Colonic mucosa (tissue), 4 donors: ENCODE data around the gene ZNF697. TPM values are rescaled to one million over a fixed set of nuclear protein-coding genes. Genes with fewer than 3 reads are reported as not detected.

Experiments
- DNase-seq: peaks from one replicate; pipeline ENCODE4 v3.0.0-alpha.2; 2020
- H3K27ac ChIP-seq: fragments of 200-600 bp; one replicate; pipeline ENCODE4 v1.8.0; 2021
- H3K27me3 ChIP-seq: fragments of 200-600 bp; one replicate; pipeline ENCODE4 v1.8.0; 2021
- H3K36me3 ChIP-seq: fragments of 200-600 bp; one replicate; pipeline ENCODE4 v1.8.0; 2021
- H3K4me1 ChIP-seq: fragments of 200-600 bp; one replicate; pipeline ENCODE4 v1.8.0; 2021; ENCODE audit warnings: mild to moderate bottlenecking
- H3K4me3 ChIP-seq: fragments of 200-600 bp; one replicate; pipeline ENCODE4 v1.8.0; 2021
- H3K9ac ChIP-seq, 2 donors: one replicate each; pipeline ENCODE4 v1.7.0; 2013; ENCODE audit warnings: control low read depth in 2 of 2, low read depth in 2 of 2, low read length in 2 of 2
- H3K9me3 ChIP-seq: fragments of 200-600 bp; one replicate; pipeline ENCODE4 v1.8.0; 2021
- intact Hi-C: fragments of 100-400 bp; cut with DNase I; formaldehyde crosslinking; loops from one replicate; pipeline ENCODE4 v1.14.1; 2022
- total RNA-seq, 2 donors: library from RNA; stranded (reverse); fragmentation: NEBNext Ultra II Directional in 1 of 2; extraction: Animal tissue kit (Norgen Biotek cat#: 25700) in 1 of 2; gene quantifications; one replicate each; pipeline ENCODE4 v1.2.1, GENCODE V29; 2021
- TF ChIP-seq, protein P1 (sequence below): fragments of 200-600 bp; IDR thresholded peaks from one replicate; pipeline ENCODE4 v1.8.0; 2022; ENCODE audit warnings: antibody characterized with exemption, mild to moderate bottlenecking
- donor health status: healthy.
- donor health status: DM: no; HTN: no; CAD: no.
- donor health status: DM: no; HTN: no; CAD: no.

ZNF697 gene
- total RNA-seq, 2 donors from 2014 or later = 2.1 to 3.2 TPM

DNA sequence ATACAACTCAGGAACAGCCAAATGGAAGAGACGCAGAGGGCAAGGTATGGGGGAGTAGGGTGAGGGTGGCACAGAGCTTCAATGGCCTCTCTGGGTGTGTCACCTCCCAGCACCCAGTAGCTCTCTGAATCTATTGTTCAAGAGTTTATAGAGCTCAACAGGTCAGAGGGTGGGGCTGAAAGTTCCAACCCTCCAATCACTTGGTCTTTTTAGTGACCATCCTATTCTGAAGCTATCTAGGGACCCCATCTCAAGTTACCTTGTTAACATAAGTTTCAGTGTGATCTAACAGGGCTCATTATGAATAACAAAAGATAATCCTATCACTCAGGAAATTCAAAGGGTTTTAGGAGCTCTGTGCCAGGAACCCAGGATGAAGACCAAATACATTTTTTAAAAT lies 31.2 kb upstream of the ZNF697 start:
- Histone ChIP-seq H3K27me3 (no peaks in the 10 kb centered on the region), H3K4me3 (no peak overlapping the region), H3K27ac (no peak overlapping the region), H3K9ac (no peak overlapping the region), H3K36me3 (no peaks in the 10 kb centered on the region), H3K4me1 (no peaks in the 10 kb centered on the region), H3K9me3 (no peaks in the 10 kb centered on the region)
- intact Hi-C loops = loop anchor here (5.0 kb wide), 1 partner anchor 67 kb away; no protein-coding TSS in a partner anchor
- no peak for DNase-seq
- TF ChIP-seq, protein P1, sequence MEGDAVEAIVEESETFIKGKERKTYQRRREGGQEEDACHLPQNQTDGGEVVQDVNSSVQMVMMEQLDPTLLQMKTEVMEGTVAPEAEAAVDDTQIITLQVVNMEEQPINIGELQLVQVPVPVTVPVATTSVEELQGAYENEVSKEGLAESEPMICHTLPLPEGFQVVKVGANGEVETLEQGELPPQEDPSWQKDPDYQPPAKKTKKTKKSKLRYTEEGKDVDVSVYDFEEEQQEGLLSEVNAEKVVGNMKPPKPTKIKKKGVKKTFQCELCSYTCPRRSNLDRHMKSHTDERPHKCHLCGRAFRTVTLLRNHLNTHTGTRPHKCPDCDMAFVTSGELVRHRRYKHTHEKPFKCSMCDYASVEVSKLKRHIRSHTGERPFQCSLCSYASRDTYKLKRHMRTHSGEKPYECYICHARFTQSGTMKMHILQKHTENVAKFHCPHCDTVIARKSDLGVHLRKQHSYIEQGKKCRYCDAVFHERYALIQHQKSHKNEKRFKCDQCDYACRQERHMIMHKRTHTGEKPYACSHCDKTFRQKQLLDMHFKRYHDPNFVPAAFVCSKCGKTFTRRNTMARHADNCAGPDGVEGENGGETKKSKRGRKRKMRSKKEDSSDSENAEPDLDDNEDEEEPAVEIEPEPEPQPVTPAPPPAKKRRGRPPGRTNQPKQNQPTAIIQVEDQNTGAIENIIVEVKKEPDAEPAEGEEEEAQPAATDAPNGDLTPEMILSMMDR = no peak

DNA sequence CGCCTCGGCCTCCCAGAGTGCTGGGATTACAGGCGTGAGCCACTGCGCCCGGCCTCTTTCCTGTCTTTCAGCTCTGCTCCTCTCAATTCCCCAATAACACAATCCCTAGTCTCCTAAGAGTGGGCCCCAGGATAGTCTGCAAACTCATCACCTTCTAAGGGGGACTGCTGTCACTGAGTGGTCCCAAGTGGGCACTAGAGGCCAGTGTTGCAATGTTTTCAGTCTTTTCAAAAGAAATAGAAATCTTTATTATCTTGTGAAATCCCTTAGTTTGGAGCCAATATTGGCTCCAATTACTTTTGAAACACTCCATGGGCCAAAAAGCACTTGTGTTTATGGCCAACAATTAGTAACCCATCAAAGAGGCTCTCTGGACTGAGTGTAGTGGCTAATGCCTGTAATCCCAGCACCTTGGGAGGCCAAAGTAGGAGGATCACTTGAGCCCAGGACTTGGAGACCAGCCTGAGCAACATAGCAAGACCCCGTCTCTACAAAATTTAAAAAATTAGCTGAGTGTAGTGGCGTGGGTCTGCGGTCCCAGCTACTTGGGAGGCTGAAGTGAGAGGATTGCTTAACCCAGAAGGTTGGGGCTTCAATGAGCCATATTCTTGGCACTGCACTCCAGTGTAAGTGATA lies 28.6 kb upstream of the ZNF697 start:
- H3K9me3 ChIP-seq = no peaks in the 10 kb centered on the region
- H3K4me1 ChIP-seq = no peaks in the 10 kb centered on the region
- TF ChIP-seq, protein P1 = no peak
- H3K36me3 ChIP-seq = no peaks in the 10 kb centered on the region
- intact Hi-C loops = loop anchor here (5.0 kb wide), 1 partner anchor 64 kb away; no protein-coding TSS in a partner anchor
- H3K27ac ChIP-seq = no peak overlapping the region
- H3K27me3 ChIP-seq = no peaks in the 10 kb centered on the region
- no peak for DNase-seq
- no peak overlapping the region for H3K9ac ChIP-seq
- H3K4me3 ChIP-seq = no peak overlapping the region

- Histone ChIP-seq H3K4me1 (no peaks in the 10 kb centered on the region), H3K9me3 (no peaks in the 10 kb centered on the region), H3K27me3 (no peaks in the 10 kb centered on the region), H3K27ac (no peak overlapping the region), H3K4me3 (peak overlapping the region; percentile 19), H3K9ac (peak overlapping the region in 1 of 2 donors; percentile 46), H3K36me3 (no peaks in the 10 kb centered on the region)
- DNase-seq = peak; percentile 92
- TF ChIP-seq, protein P1 = peak; percentile 74
- intact Hi-C loops = loop anchor here (5.0 kb wide), 1 partner anchor 63 kb away; no protein-coding TSS in a partner anchor
Observed at GRCh38 chr1:119675349-119676345, 27.6 kb upstream of the ZNF697 start.

GRCh38 chr1:119674835-119675289 lies 26.8 kb upstream of the ZNF697 start:
- intact Hi-C loops = loop anchor here (5.0 kb wide), 1 partner anchor 63 kb away; no protein-coding TSS in a partner anchor
- peak; percentile 52 for DNase-seq
- TF ChIP-seq, protein P1 = no peak
- no peak overlapping the region for H3K27ac ChIP-seq
- no peaks in the 10 kb centered on the region for H3K9me3 ChIP-seq
- H3K4me3 ChIP-seq = no peak overlapping the region
- no peak overlapping the region for H3K9ac ChIP-seq
- no peaks in the 10 kb centered on the region for H3K27me3 ChIP-seq
- H3K36me3 ChIP-seq = no peaks in the 10 kb centered on the region
- H3K4me1 ChIP-seq = no peaks in the 10 kb centered on the region

- intact Hi-C loops = no loop called here
- TF ChIP-seq, protein P1 = no peak
- DNase-seq = no peak
- Histone ChIP-seq H3K27ac (no peak overlapping the region), H3K9me3 (no peaks in the 10 kb centered on the region), H3K9ac (no peak overlapping the region), H3K4me1 (no peaks in the 10 kb centered on the region), H3K27me3 (no peaks in the 10 kb centered on the region), H3K36me3 (no peaks in the 10 kb centered on the region), H3K4me3 (no peak overlapping the region)
Observed at GRCh38 chr1:119674111-119674526, 26.1 kb upstream of the ZNF697 start.
